Central memory CD4-positive, alpha-beta T cell (primary cell): ENCODE results near the gene DOHH.

Source experiments
- DNase-seq: peaks from one replicate; pipeline ENCODE4 v3.0.0; 2022

DOHH gene

GRCh38 chr19:3476830-3477229, 23.6 kb downstream of the DOHH start:
- no peak for DNase-seq

DNA sequence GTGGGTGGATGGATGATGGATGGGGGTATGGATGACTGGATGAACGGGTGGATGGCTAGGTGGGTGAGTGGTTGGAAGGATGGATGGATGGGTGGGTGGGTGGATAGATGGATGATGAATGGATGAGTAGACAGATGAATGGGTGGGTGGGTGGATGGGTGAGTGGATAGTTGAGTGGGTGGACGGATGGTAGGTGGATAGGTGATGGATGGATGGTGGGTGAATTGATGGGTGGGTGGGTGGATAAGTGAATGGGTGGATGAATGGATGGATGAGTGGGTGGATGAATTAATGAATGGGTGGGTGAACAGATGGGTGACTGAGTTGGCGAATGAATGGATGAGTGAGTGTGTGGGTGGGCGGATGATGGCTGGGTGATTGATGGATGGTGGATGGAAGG, 25.0 kb downstream of the DOHH start:
- DNase-seq: no peak

DNA sequence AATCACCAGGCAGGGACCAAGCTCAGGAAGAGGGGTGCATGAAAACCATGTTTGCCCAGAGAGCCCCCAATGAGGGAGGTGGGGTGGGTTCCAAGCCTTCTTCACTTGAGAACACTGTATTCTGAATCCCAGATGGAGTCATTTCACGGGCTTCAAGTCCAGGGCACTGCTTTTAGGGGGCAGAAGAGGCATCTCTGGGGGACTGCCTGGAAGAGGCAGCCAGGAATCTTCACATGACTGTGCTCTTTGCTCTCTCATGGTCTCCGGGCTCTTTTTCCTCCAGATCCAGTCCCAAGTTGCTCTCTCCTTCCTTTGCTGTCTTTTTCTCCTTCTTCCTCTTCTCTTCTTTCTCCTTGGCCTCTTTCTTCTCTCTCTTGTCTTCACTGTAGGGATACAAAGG, 25.9 kb downstream of the DOHH start:
- DNase-seq: no peak

- DNase-seq: no peak
Observed at GRCh38 chr19:3474010-3474409, 26.5 kb downstream of the DOHH start.

GRCh38 chr19:3471954-3472655, 28.4 kb downstream of the DOHH start:
- no peak for DNase-seq

DNA sequence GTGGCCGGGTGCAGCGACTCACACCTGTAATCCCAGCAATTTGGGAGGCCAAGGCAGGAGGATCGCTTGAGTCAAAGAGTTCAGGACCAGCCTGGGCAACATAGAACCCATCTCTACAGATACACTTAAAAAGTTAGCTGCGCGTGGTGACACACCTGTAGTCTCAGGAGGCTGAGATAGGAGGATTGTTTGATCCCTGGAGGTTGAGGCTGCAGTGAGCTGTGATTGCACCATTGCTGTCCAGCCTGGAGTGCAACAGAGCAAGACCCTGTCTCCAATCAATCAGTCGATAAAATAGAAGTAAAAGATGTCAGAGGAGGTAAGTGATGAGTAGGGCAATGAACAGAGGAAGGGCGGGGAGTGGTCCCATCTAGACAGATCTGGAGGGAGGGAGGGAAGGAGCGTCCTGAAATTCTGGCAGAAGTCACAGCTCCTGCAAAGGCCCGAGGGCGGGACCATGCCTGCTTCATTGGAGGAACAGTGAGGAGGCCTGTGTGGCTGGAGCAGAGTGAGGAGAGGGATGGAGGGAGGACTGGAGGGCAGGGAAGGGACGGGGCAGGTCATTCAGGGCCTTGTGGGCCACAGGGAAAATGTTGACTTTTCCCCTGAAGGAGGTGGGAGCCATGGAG, 29.9 kb downstream of the DOHH start:
- DNase-seq: no peak

- no peak for DNase-seq
Observed at GRCh38 chr19:3469638-3470499, 30.6 kb downstream of the DOHH start.

DNA sequence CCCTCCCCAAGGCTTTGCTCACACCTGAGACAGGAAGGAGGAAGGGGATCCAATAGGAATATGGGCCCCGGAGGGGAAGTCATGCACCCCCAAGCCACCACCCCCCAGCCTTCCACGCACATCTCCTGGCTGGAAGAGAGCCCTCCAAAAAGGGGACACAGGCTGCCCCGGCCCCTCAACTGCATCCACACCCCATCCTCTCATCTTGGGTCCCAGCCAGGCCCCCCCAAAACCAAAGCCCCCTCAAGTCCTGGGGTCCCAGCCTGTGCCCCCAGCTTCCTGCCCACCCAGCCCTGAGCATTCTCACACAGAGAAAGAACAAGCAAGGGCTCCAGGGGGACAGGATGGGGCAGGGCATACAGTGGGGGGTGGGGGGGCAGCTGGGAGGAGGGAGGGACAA, 32.3 kb downstream of the DOHH start:
- no peak for DNase-seq

DNA sequence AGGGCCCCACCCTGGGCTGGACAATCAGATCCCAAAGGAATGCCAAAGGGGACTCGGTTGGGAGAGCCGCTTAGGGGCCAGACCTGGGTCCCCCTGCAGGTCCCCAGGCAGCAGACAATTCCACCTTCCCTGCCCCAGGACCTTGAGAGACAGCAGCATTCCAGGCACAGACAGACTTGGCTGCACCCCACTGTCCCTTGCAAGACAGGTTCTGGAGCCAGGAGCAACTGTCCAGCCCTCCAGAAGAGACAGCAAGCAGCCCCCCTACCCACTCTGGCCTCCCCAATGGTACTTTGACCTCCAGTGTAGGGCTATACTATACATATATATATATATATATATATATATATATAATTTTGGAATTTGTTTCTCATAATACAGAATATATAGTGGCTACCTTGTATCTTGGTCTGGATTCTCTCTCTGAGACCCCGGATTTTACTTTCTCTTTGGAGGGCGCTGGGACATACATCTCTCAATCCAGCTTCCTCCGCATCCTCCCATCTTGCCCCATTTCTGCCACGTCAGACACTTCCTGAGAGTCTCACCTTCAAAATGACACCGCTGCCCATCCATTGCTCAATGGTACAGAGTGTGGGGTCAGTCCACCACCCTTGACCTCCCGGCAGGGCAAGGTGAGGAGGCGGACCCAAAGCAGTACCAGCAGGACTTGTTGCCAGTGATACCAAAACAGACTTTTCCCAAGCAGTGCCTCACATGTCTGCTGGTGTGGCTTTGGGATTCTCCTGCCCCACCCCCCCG, 32.9 kb downstream of the DOHH start:
- DNase-seq: no peak

DNA sequence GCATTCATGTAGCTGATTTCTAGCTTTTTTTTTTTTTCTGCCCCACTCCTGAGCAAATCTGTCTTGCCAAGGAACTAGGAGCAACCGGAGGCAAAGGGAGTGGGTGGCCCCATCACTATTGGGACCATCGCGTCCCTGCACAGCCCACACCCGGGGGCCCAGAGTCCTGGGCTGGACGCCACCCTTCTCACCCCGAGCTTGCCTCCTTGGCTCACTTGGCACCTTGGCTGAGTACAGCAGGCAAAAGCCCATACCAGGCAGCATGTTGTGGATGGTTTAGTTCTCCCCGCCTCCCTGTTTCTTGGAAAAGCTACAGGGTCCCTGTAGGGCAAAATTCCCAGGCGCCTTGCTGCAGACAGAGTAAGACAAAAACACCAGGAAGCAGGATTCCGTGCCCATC, 33.8 kb downstream of the DOHH start:
- no peak for DNase-seq

GRCh38 chr19:3465552-3465951, 34.9 kb downstream of the DOHH start:
- DNase-seq: no peak

DNA sequence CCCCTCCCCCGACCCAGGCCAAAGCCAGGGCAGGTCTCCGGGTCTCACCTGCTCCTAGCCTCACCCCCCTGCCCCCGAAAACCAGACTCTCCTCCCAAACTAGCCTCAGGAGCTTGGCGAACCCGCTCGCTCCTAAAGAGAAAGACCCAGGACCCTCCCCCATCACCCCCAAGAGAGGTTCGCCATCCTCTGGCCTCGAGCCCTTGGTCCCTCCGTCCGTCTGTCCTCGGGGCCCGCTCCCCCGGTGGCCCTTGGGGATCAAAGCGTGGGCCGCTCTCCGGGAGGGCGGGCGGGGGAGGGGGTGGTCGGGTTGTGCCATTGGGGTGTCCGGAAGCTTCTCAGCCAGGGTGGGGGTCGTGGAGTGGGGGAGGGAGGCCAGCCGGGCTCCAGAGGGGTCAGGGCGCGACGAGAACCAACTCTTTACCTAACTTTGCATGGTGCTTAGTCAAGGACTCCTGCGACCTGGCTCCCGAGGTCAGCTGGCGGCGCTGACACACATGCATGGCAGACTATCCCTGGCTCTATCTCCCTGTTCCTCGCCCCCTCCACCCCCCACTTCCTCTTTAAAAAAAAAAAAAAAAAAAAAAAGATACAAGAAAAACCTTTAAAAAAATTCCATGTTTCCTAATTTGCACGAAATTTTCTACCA, 35.8 kb downstream of the DOHH start:
- DNase-seq: no peak

DNA sequence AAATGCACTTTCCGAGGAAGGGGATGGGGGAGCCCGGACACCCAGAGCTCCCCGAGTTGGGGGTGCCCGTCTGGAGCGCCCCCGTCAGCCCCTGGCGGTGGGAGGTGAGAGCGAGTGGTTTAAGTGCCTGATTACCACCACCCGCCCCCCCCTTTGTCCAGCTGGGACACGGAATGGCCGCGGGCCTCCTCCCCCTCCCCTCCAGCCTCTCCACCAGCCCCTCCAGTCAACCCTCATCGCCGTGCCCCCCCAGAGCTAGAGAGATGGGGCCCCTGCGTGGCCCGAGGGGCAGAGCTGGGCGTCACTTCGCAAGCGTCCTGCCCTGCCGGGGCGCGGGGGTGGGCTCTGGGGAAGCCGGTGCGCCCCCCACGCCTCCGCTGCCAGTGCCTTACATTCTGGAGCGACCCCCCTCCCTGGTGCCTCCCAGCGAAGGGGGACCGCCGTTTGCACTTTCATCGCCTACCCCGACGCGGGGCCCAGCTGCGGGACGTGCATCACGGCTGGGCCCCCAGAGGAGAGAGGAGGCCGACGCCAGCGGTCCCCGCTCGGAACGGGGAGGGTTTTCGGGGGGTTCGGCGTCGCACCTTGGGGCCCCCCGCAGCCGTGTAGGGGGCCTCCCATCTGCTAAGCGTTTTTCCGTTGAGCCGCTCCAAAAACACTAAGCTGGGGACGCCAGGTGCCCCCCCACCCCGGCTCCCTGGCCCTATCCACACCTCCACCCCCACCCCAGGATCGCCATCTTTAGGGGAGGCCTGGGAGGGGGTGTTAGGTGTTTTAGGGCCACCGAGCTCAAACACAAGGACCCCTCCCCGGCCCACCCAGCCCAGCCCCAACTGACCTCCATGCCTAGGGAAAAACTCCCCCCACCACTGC, 36.5 kb downstream of the DOHH start:
- no peak for DNase-seq

DNA sequence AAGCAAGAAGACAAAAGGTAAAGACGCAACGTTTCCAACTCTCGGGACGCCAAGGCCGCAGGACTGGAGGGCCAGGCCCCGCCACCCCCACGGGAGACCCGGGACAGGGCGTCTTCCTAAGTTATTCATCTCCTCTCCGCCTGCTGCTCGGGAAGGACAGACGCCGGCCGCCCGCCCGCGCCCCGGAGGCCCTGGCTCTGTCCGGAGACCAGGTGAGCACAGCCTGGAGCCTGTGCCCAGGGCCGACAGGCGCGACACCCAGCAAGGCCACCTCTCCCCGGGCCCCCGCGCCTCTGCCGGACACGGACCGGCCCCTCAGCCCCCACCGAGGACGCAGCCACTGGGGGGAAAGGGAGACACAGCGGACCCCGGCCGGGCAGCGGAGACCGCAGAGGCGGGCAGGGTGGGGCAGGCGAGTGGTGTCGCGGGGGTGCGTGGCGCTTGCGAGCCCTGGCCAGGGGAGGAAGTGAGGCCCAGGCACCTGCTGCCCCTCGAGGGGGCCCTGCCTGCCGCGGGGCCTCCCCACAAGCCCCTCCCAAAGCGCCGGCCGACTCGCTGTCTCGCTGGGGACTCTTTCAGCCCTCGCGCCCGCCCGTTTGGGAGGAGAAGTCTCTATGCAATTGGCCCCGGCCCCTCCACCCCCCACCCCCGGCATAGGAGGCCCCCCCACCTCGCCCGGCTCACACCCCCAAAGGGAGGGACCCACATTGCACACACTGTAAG, 37.3 kb downstream of the DOHH start:
- DNase-seq: no peak

GRCh38 chr19:3459965-3460582, 40.4 kb downstream of the DOHH start:
- DNase-seq: no peak

DNA sequence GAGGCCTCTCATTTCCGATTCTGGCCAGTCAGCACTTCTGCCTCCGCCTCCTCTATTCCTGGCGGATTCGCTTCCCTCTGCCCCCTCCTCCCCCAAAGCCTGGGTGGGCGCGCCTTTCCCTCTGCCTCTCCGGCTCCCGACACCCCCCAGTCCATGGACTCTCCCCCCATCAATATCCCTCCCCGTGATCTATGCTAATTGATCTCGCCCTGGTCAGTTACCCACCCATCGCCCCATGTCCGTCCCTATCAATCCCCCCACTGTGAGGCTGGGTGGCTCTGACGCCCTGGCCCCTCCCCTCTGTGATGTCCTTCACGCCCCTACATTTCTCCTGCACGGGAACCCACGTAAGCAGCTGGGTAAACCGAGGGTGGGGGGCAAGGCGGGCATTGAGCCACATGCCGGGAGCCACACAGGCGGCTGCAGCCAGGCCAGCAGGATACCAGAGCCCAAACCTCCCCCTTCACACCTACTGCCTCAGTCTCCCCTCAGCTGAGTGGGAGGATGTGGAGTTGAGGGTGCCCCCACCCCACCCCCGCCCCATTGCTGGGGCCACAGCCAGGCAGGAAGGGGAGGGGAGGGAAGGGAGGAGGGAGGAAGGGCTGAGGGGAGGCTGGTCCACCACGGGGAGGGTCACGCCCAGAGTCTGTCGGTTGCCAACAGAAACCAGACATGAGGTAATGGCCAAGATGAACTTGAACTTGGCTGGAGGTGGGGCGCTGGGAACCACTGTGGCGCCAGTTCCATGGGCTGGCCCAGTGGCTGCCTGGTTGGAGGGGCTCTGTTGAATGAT, 41.2 kb downstream of the DOHH start:
- no peak for DNase-seq

DNA sequence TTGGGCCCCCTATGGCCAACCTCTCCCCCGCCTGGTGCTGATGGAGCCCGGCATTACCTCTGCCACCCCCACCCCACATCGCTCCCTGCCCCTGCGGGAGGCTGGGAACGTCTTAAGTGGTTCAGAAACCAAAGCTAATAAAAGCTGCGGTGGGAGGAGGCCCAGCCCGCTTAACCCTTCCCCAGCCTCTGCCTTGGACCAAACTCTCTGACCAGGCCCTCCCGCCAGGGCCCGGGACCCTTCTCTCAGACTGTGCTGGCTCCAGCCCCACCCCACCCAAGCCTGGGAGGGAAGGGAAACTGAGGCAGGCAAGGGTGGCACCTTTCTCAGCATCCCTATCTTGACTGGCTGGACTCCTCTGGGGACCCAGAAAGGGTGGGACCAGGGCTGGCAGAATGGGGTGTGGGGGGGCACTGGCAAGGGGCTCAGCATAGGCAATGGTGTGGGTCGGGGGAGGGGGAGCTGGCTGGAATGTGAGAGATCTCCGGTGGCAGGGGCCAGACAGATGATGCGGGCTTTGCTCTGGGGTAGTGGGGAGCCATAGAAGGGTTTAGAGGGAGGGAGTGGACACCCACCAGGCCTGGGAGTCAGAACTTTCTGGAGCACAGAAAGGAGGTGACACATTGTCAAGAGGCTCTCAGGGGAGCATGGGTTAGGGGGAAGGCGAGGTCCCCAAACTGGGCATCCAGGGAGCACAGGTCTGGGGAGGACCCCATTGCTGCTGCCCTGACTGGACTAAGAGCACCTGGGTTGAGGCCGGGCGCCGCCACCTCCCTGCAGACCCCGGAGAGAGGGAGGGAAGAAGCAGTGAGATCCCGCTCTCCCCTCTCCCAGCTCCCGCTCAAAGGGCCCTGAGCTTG, 42.0 kb downstream of the DOHH start:
- no peak for DNase-seq

DNA sequence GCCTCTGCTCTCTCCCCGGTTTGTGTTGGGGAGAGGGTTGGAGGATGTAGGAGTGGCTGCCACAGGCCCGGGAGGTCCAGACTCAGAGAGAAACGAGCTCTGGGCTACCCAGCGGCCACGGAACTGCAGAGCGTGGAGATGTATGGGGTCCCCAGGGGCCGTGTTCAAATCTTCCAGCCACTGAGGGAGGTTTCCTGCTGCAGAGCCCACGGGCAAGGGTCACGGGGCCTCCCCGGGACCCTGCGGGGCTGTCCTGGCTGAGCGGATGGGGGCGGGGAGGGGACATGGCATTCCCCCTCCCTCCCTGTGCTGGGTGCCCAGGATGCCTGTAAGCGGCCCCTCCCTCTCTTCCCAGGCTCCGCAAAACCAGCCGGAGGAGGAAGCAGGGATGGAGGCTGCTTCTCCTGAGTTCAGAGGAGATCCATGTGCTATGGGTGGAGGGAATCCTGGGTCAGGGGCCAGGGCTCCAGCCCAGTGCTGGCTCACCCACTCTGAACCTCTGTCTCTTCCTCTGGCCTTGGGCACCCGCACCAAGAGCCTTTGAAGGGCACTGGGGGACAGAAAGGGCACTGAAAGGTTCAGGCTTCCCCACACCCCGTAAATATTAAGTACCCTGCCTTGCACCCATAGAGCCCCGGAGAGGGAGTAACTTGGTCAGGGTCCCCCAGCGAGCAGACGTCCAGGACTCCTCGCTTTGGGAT, 42.8 kb downstream of the DOHH start:
- no peak for DNase-seq
